HL-60 (cell line): ENCODE results near the gene C20orf144.

Experiments used
- GABPA ChIP-seq: IDR thresholded peaks from 2 replicates; pipeline ENCODE4 v1.6.1; 2012; ENCODE audit warnings: low read depth
- POLR2AphosphoS5 ChIP-seq: IDR thresholded peaks from 2 replicates; pipeline ENCODE4 v1.6.1; 2012; ENCODE audit warnings: low read depth
- SPI1 ChIP-seq: IDR thresholded peaks from 2 replicates; pipeline ENCODE4 v1.6.1; 2012; ENCODE audit warnings: low read depth, mild to moderate bottlenecking, borderline replicate concordance
- TF ChIP-seq, protein P1 (sequence below): IDR thresholded peaks from one replicate; pipeline ENCODE4 v1.5.1; 2011; ENCODE audit warnings: low read length, control low read depth, inconsistent platforms; ENCODE audit not compliant: insufficient read depth
- TF ChIP-seq, protein P2 (sequence below): IDR thresholded peaks from 2 replicates; pipeline ENCODE4 v1.6.1; 2012; ENCODE audit warnings: low read depth; ENCODE audit not compliant: insufficient replicate concordance

DNA sequence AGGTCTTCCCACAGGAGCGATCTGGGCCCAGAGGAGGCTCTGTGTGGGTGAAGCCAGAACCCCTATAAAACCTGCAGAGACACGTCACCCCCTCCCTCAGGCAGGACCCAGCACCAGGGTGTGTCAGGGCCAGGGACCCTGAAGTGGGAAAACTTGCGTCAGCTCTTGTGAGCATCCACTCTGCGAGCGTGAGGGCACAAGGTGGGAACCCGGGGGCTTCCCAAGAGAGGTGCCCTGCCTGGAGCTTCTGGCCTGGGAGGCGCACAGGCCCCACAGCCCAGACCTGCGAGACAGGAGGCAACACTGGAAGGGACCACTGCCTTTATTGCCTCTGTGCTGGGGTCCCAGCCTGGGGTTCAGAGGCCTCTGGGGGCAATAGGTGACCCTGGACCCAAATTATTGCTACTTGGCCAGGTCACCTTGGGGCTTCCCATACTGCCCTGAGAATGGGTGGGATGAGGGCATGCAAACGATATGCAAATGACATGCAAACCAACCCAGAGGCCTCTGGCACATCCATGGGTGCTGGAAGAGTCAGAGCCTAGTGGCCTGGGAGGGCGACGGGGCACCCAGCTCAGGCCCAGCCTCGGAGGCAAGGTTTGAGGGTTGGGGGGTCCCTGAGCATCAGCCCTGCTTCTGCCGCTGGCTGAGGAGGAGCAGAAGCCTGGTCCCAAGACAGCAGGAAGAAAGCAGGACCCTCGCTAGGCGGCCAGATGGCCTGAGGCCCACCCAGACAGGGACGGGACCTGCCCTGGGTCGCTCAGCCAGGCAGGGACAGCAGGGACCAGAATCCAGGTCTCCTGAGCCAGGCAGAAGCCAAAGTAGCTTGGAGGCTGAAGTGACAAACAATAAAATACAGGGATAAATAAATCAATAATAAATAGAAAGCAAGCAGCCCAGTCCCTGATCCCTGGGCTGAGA is 5.1 kb upstream of the C20orf144 start:
- TF ChIP-seq, protein P1, sequence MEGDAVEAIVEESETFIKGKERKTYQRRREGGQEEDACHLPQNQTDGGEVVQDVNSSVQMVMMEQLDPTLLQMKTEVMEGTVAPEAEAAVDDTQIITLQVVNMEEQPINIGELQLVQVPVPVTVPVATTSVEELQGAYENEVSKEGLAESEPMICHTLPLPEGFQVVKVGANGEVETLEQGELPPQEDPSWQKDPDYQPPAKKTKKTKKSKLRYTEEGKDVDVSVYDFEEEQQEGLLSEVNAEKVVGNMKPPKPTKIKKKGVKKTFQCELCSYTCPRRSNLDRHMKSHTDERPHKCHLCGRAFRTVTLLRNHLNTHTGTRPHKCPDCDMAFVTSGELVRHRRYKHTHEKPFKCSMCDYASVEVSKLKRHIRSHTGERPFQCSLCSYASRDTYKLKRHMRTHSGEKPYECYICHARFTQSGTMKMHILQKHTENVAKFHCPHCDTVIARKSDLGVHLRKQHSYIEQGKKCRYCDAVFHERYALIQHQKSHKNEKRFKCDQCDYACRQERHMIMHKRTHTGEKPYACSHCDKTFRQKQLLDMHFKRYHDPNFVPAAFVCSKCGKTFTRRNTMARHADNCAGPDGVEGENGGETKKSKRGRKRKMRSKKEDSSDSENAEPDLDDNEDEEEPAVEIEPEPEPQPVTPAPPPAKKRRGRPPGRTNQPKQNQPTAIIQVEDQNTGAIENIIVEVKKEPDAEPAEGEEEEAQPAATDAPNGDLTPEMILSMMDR: no peak
- no peak for TF ChIP-seq GABPA
- TF ChIP-seq POLR2AphosphoS5: no peak
- TF ChIP-seq, protein P2, sequence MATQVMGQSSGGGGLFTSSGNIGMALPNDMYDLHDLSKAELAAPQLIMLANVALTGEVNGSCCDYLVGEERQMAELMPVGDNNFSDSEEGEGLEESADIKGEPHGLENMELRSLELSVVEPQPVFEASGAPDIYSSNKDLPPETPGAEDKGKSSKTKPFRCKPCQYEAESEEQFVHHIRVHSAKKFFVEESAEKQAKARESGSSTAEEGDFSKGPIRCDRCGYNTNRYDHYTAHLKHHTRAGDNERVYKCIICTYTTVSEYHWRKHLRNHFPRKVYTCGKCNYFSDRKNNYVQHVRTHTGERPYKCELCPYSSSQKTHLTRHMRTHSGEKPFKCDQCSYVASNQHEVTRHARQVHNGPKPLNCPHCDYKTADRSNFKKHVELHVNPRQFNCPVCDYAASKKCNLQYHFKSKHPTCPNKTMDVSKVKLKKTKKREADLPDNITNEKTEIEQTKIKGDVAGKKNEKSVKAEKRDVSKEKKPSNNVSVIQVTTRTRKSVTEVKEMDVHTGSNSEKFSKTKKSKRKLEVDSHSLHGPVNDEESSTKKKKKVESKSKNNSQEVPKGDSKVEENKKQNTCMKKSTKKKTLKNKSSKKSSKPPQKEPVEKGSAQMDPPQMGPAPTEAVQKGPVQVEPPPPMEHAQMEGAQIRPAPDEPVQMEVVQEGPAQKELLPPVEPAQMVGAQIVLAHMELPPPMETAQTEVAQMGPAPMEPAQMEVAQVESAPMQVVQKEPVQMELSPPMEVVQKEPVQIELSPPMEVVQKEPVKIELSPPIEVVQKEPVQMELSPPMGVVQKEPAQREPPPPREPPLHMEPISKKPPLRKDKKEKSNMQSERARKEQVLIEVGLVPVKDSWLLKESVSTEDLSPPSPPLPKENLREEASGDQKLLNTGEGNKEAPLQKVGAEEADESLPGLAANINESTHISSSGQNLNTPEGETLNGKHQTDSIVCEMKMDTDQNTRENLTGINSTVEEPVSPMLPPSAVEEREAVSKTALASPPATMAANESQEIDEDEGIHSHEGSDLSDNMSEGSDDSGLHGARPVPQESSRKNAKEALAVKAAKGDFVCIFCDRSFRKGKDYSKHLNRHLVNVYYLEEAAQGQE: no peak
- no peak for TF ChIP-seq SPI1
